Activated T-cell treated with anti-CD3 and anti-CD28 coated beads, Interleukin-2, amount 50 U/mL, for 4 hours (primary cell): ENCODE data around the gene DDAH2. TPM values are rescaled to one million over a fixed set of nuclear protein-coding genes. Genes with fewer than 3 reads are reported as not detected.

Source experiments
- ATAC-seq, 2 donors: fragments of 200-7000 bp; cut with Tn5 transposase; one replicate each; pipeline ENCODE4 v1.10.0; 2021
- DNase-seq: peaks from one replicate; pipeline ENCODE4 v3.0.0-alpha.2; 2020
- H3K27me3 Mint-ChIP-seq: one replicate; pipeline ENCODE4 v1.8.0; 2021; ENCODE audit warnings: low read depth, mixed read lengths
- H3K36me3 Mint-ChIP-seq: one replicate; pipeline ENCODE4 v1.8.0; 2022; ENCODE audit warnings: mixed read lengths; ENCODE audit not compliant: insufficient read depth
- H3K4me1 Mint-ChIP-seq: one replicate; pipeline ENCODE4 v1.8.0; 2021; ENCODE audit warnings: low read depth, mixed read lengths
- H3K4me3 Mint-ChIP-seq: one replicate; pipeline ENCODE4 v1.8.0; 2021; ENCODE audit warnings: mild to moderate bottlenecking, moderate library complexity, mixed read lengths
- H3K9me3 Mint-ChIP-seq: one replicate; pipeline ENCODE4 v1.8.0; 2021; ENCODE audit warnings: mixed read lengths
- total RNA-seq, 3 donors: library from RNA; stranded (reverse); gene quantifications; one replicate each; pipeline ENCODE4 v1.2.1, GENCODE V29; 2021

Gene DDAH2
- total RNA-seq, 3 donors from 2014 or later, result 3.4 to 3.9 (median 3.5) TPM

- Mint-ChIP-seq H3K4me3 (no peak overlapping the region), H3K4me1 (peaks cover 12% of the 10 kb centered on the region), H3K9me3 (no peaks in the 10 kb centered on the region), H3K27me3 (no peaks in the 10 kb centered on the region), H3K36me3 (peaks cover 13% of the 10 kb centered on the region)
- DNase-seq, result no peak
- no peak for ATAC-seq
Observed at GRCh38 chr6:31765910-31766794, 37.1 kb upstream of the DDAH2 start.

DNA sequence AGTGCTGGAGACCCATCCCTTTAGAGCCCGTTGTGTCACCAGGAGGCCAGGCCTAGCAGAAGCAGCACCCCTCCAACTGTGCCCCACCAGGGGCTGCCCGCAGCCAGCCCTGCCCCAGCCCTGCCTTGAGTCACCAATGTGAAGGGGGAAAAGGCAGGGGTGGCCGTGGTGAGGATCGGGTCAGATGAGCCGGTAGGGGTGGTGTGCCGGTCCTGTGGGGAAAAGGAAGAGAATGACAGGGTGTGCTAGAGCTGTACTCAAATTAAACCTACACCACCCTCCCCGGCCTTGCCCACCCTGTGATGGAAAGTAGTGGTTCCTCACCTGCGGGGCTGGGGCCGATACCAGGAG lies 36.4 kb upstream of the DDAH2 start:
- ATAC-seq (no peak), DNase-seq (no peak)
- H3K4me1 Mint-ChIP-seq, result peaks cover 9% of the 10 kb centered on the region
- H3K36me3 Mint-ChIP-seq, result peaks cover 15% of the 10 kb centered on the region
- H3K9me3 Mint-ChIP-seq, result no peaks in the 10 kb centered on the region
- no peak overlapping the region for H3K4me3 Mint-ChIP-seq
- no peaks in the 10 kb centered on the region for H3K27me3 Mint-ChIP-seq

GRCh38 chr6:31764198-31764597 lies 35.1 kb upstream of the DDAH2 start:
- Mint-ChIP-seq H3K36me3 (peaks cover 20% of the 10 kb centered on the region), H3K4me1 (peaks cover 2% of the 10 kb centered on the region), H3K4me3 (no peak overlapping the region), H3K9me3 (no peaks in the 10 kb centered on the region), H3K27me3 (no peaks in the 10 kb centered on the region)
- DNase-seq, result no peak
- no peak for ATAC-seq

DNA sequence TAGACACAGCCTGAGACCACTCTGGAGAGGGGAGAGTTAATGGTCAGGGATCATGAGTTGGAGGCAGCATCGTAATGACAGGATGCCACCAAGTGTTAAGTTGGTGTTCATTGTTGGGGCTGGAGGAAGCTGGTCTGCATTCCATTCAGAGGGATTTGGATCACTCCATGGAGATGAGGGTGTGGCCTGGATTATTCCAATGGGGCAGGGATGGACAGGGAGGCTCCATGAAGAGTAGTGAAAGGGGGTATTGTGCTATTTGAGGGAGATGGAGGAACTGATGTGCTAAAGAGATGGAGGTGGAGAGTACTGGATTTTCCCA lies 34.5 kb upstream of the DDAH2 start:
- Mint-ChIP-seq H3K4me3 (no peak overlapping the region), H3K27me3 (no peaks in the 10 kb centered on the region), H3K4me1 (peaks cover 2% of the 10 kb centered on the region)

GRCh38 chr6:31762878-31763618 lies 33.9 kb upstream of the DDAH2 start:
- H3K9me3 Mint-ChIP-seq, result no peaks in the 10 kb centered on the region
- H3K4me1 Mint-ChIP-seq, result peaks cover 2% of the 10 kb centered on the region
- no peak for DNase-seq
- no peak overlapping the region for H3K4me3 Mint-ChIP-seq
- no peaks in the 10 kb centered on the region for H3K27me3 Mint-ChIP-seq
- no peak for ATAC-seq
- H3K36me3 Mint-ChIP-seq, result peaks cover 22% of the 10 kb centered on the region

More for the DNA sequence above, 34.5 kb upstream of the DDAH2 start:
- Mint-ChIP-seq H3K36me3 (peaks cover 22% of the 10 kb centered on the region), H3K9me3 (no peaks in the 10 kb centered on the region)
- ATAC-seq (no peak), DNase-seq (no peak)

DNA sequence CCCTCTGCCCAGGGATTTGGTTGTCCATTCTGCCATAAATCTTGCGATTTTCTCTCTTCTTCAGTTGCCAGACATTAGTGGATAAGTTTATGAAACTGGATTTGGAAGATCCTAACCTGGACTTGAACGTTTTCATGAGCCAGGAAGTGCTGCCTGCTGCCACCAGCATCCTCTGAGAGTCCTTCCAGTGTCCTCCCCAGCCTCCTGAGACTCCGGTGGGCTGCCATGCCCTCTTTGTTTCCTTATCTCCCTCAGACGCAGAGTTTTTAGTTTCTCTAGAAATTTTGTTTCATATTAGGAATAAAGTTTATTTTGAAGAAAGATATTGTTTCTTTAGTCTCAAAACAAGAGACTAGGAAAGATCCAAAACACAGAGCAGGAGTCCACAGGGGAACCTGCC lies 33.3 kb upstream of the DDAH2 start, which contains the start of gene SAPCD1:
Gene SAPCD1 (plus strand): TSS at position 301 of the 400 bp plus-strand sequence. CDS start 399 bp downstream, outside the sequence.
- Mint-ChIP-seq H3K4me3 (no peak within 1 kb of the TSS), H3K27me3 (no peaks in the 10 kb centered on the region), H3K36me3 (peaks cover 22% of the 10 kb centered on the region), H3K9me3 (no peaks in the 10 kb centered on the region), H3K4me1 (peaks cover 2% of the 10 kb centered on the region)
- no peak for ATAC-seq
- DNase-seq, result no peak

DNA sequence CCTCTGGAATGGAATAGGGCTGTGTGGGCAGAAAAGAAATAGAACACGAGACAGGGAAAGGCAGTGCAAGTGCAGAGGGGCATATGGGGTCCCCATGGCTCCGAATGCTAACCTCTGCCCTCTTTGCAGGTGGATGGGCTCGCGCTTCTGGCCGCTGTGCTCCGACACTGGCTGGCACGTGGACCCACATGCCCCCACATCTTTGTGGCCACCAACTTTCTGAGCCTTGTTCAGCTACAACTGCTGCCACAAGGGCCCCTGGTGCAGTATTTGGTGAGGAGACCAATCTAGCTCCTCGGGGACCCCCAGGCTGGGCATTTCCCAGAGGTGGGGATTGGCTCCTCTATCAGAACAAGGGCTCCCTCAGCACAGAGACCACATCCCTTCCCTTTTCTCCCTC lies 32.2 kb upstream of the DDAH2 start:
- Mint-ChIP-seq H3K36me3 (peaks cover 22% of the 10 kb centered on the region), H3K4me3 (no peak overlapping the region), H3K27me3 (no peaks in the 10 kb centered on the region), H3K9me3 (no peaks in the 10 kb centered on the region), H3K4me1 (peaks cover 2% of the 10 kb centered on the region)
- ATAC-seq (no peak), DNase-seq (no peak)

DNA sequence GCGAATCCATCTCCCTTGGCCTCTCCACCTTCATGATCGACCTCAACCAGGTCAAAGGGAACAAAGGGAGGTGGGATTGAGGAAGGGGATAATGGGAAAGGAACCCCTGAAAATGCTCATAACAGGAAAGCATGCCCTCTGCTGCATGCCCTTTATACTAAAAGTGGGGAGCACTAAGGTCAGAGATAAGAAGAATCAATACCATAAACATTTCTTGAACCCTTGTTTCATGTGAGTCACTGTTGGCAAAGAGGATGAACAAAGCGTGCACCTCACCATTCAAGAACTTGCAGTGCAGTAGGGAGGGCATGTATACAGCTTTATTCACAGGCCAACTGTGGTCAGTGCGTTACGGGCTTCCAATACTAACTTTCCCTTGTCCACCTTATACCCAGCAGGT lies 31.7 kb upstream of the DDAH2 start:
- Mint-ChIP-seq H3K4me1 (peaks cover 2% of the 10 kb centered on the region), H3K9me3 (no peaks in the 10 kb centered on the region), H3K36me3 (peaks cover 22% of the 10 kb centered on the region), H3K4me3 (no peak overlapping the region), H3K27me3 (no peaks in the 10 kb centered on the region)
- no peak for DNase-seq
- no peak for ATAC-seq

DNA sequence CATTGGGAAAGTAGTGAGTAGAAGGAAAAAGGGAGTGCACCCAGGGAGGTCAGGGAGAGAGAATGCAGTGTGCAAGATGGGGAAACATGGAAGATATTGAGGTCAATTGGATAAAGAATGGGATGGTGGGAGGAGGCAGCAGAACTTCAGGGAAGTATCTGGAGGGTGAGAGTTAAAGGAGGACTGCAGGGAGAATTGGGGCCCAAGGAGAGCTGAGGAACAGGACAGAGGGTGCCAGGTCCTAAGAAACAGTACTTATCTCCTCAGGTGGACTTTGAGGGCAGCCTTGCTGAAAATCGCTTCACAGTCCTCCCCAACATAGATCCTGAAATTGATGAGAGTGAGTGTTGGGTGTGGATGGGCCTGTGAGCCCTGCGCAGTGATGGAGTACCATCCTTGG lies 29.2 kb upstream of the DDAH2 start:
- Mint-ChIP-seq H3K27me3 (no peaks in the 10 kb centered on the region), H3K4me1 (no peaks in the 10 kb centered on the region), H3K9me3 (no peaks in the 10 kb centered on the region), H3K36me3 (peaks cover 18% of the 10 kb centered on the region), H3K4me3 (no peak overlapping the region)
- DNase-seq (no peak), ATAC-seq (no peak)

DNA sequence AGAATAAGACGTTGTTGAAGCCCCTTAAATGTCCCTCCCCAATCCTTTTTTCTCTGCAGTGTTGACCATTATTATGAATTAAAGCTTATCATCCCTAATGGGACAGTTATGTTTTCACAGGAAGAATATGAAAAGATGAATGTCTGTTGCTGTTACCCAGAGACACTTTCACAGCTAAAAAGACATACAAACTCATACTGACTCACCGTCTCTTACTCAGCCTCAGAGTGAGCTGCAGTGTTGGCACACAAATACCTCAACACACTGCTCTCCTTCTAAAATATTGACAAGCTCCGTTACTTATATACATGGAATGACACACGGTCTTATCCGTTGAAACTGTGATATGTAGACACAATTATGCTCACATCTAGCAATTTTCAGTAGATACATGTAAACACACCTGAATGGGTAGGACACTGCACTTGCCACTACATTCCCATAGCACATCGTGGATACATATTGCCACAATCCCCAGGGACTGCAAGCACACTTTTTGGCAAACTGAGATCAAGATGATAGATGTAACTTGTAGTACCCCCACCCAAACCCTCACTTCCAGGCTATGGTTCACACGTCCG lies 23.7 kb upstream of the DDAH2 start:
- peaks cover 4% of the 10 kb centered on the region for H3K36me3 Mint-ChIP-seq
- no peaks in the 10 kb centered on the region for H3K4me1 Mint-ChIP-seq
- no peak for DNase-seq
- no peaks in the 10 kb centered on the region for H3K9me3 Mint-ChIP-seq
- no peak overlapping the region for H3K4me3 Mint-ChIP-seq
- no peak for ATAC-seq
- H3K27me3 Mint-ChIP-seq, result no peaks in the 10 kb centered on the region

DNA sequence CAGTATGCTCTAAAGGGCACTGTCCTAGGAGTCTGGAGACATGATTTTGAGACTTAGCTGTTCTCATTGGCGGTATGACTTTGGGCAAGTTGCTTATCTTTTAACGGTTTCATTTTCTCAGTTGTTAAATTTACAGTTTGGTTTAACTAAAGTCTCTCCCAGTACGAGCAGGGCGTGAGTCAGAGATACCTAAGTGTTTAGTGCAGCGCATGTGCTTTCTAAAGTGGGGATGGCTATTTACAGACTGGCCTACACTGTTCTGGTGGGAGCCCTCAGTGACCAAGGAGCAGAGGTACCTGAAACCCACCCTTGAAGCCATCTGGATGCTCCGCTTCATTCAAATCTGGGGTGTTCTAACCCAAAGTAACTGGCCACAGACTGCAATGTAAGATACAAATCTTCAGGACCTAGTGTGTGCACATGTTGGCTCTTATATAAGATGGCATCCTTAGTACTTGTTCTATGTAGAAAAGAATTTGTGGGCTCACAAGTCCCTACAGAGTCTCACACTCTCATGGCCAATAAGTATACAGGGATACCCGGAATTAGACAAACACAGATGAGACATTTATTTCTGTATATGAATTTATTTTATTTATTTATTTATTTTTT lies 21.4 kb upstream of the DDAH2 start:
- Mint-ChIP-seq H3K9me3 (no peaks in the 10 kb centered on the region), H3K4me3 (no peak overlapping the region), H3K36me3 (peaks cover 9% of the 10 kb centered on the region), H3K27me3 (no peaks in the 10 kb centered on the region), H3K4me1 (no peaks in the 10 kb centered on the region)
- ATAC-seq (no peak), DNase-seq (no peak)

GRCh38 chr6:31749301-31750036 lies 20.4 kb upstream of the DDAH2 start:
- Mint-ChIP-seq H3K4me3 (no peak overlapping the region), H3K36me3 (peaks cover 9% of the 10 kb centered on the region), H3K9me3 (no peaks in the 10 kb centered on the region), H3K27me3 (no peaks in the 10 kb centered on the region), H3K4me1 (no peaks in the 10 kb centered on the region)
- DNase-seq (no peak), ATAC-seq (no peak)

- peaks cover 13% of the 10 kb centered on the region for H3K36me3 Mint-ChIP-seq
- peaks cover 20% of the 10 kb centered on the region for H3K4me1 Mint-ChIP-seq
- H3K4me3 Mint-ChIP-seq, result no peak overlapping the region
- ATAC-seq, result no peak
- DNase-seq, result no peak
- no peaks in the 10 kb centered on the region for H3K9me3 Mint-ChIP-seq
- no peaks in the 10 kb centered on the region for H3K27me3 Mint-ChIP-seq
Observed at GRCh38 chr6:31744422-31744821, 15.3 kb upstream of the DDAH2 start.

GRCh38 chr6:31742894-31743293 lies 13.8 kb upstream of the DDAH2 start:
- no peak for ATAC-seq
- Mint-ChIP-seq H3K4me3 (no peak overlapping the region), H3K36me3 (peaks cover 13% of the 10 kb centered on the region), H3K27me3 (no peaks in the 10 kb centered on the region), H3K9me3 (no peaks in the 10 kb centered on the region), H3K4me1 (peaks cover 35% of the 10 kb centered on the region)
- no peak for DNase-seq
